Measurements from ENCODE around the gene DCDC2C.

DCDC2C gene

GRCh38 chr2:3755277-3755676 lies 51.9 kb downstream of the DCDC2C start:
- no peaks in the 10 kb centered on the region for H3F3A ChIP-seq (ENCODE audit: insufficient read depth, low read length)
- H3K9ac ChIP-seq (ENCODE audit: low read length), result no peak overlapping the region
- H3K27ac ChIP-seq (ENCODE audit: low read depth, low read length, poor library complexity, severe bottlenecking), result no peak overlapping the region
- no peaks in the 10 kb centered on the region for H3K9me3 ChIP-seq (ENCODE audit: low read length)
- H3K4me2 ChIP-seq (ENCODE audit: low read length), result no peak overlapping the region
- TF ChIP-seq EZH2 (IDR thresholded peaks at IDR 0.05; ENCODE audit: borderline replicate concordance, low read length), result no peak
- TF ChIP-seq CTCF (IDR thresholded peaks at IDR 0.05; ENCODE audit: low read length), result no peak
- H2AFZ ChIP-seq (ENCODE audit: low read length), result no peak overlapping the region
- H3K36me3 ChIP-seq (ENCODE audit: insufficient read depth, low read length), result no peaks in the 10 kb centered on the region
- H3K79me2 ChIP-seq (ENCODE audit: insufficient read depth, low read length), result no peaks in the 10 kb centered on the region
- H3K27me3 ChIP-seq (ENCODE audit: insufficient read depth, low read length), result peaks cover 4% of the 10 kb centered on the region; the same call in 1 of the 2 replicates
- H3K4me1 ChIP-seq (ENCODE audit: insufficient read depth, low read length, severe bottlenecking), result no peaks in the 10 kb centered on the region
- H3K9me2 ChIP-seq (ENCODE audit: low read depth, low read length), result no peaks in the 10 kb centered on the region
- H3K4me3 ChIP-seq (ENCODE audit: low read depth, low read length, poor library complexity, severe bottlenecking), result no peak overlapping the region
- no peaks in the 10 kb centered on the region for H4K20me1 ChIP-seq (ENCODE audit: insufficient read depth, low read length)

GRCh38 chr2:3756306-3756705 lies 52.9 kb downstream of the DCDC2C start:
- no peak overlapping the region for H3K9ac ChIP-seq (ENCODE audit: low read length)
- no peaks in the 10 kb centered on the region for H3K79me2 ChIP-seq (ENCODE audit: insufficient read depth, low read length)
- no peaks in the 10 kb centered on the region for H3F3A ChIP-seq (ENCODE audit: insufficient read depth, low read length)
- H3K27ac ChIP-seq (ENCODE audit: low read depth, low read length, poor library complexity, severe bottlenecking), result no peak overlapping the region
- no peaks in the 10 kb centered on the region for H3K36me3 ChIP-seq (ENCODE audit: insufficient read depth, low read length)
- H3K9me3 ChIP-seq (ENCODE audit: low read length), result no peaks in the 10 kb centered on the region
- no peak overlapping the region for H3K4me2 ChIP-seq (ENCODE audit: low read length)
- H2AFZ ChIP-seq (ENCODE audit: low read length), result no peak overlapping the region
- TF ChIP-seq CTCF (IDR thresholded peaks at IDR 0.05; ENCODE audit: low read length) (no peak), EZH2 (IDR thresholded peaks at IDR 0.05; ENCODE audit: borderline replicate concordance, low read length) (no peak)
- H3K4me1 ChIP-seq (ENCODE audit: insufficient read depth, low read length, severe bottlenecking), result no peaks in the 10 kb centered on the region
- H3K9me2 ChIP-seq (ENCODE audit: low read depth, low read length), result no peaks in the 10 kb centered on the region
- H3K27me3 ChIP-seq (ENCODE audit: insufficient read depth, low read length), result no peaks in the 10 kb centered on the region; the same call in 1 of the 2 replicates
- H3K4me3 ChIP-seq (ENCODE audit: low read depth, low read length, poor library complexity, severe bottlenecking), result no peak overlapping the region
- H4K20me1 ChIP-seq (ENCODE audit: insufficient read depth, low read length), result no peaks in the 10 kb centered on the region

- no peaks in the 10 kb centered on the region for H3F3A ChIP-seq (ENCODE audit: insufficient read depth, low read length)
- no peak overlapping the region for H3K4me2 ChIP-seq (ENCODE audit: low read length)
- H3K9me3 ChIP-seq (ENCODE audit: low read length), result no peaks in the 10 kb centered on the region
- no peaks in the 10 kb centered on the region for H4K20me1 ChIP-seq (ENCODE audit: insufficient read depth, low read length)
- no peaks in the 10 kb centered on the region for H3K4me1 ChIP-seq (ENCODE audit: insufficient read depth, low read length, severe bottlenecking)
- H3K27me3 ChIP-seq (ENCODE audit: insufficient read depth, low read length), result no peaks in the 10 kb centered on the region; the same call in 1 of the 2 replicates
- TF ChIP-seq EZH2 (IDR thresholded peaks at IDR 0.05; ENCODE audit: borderline replicate concordance, low read length) (no peak), CTCF (IDR thresholded peaks at IDR 0.05; ENCODE audit: low read length) (no peak)
- no peaks in the 10 kb centered on the region for H3K79me2 ChIP-seq (ENCODE audit: insufficient read depth, low read length)
- H3K9ac ChIP-seq (ENCODE audit: low read length), result no peak overlapping the region
- H3K27ac ChIP-seq (ENCODE audit: low read depth, low read length, poor library complexity, severe bottlenecking), result no peak overlapping the region
- H3K36me3 ChIP-seq (ENCODE audit: insufficient read depth, low read length), result no peaks in the 10 kb centered on the region
- no peaks in the 10 kb centered on the region for H3K9me2 ChIP-seq (ENCODE audit: low read depth, low read length)
- no peak overlapping the region for H2AFZ ChIP-seq (ENCODE audit: low read length)
- no peak overlapping the region for H3K4me3 ChIP-seq (ENCODE audit: low read depth, low read length, poor library complexity, severe bottlenecking)
Observed at GRCh38 chr2:3758906-3759305, 55.5 kb downstream of the DCDC2C start.
